ENCODE results near the gene C2CD3.

C2CD3 gene

DNA sequence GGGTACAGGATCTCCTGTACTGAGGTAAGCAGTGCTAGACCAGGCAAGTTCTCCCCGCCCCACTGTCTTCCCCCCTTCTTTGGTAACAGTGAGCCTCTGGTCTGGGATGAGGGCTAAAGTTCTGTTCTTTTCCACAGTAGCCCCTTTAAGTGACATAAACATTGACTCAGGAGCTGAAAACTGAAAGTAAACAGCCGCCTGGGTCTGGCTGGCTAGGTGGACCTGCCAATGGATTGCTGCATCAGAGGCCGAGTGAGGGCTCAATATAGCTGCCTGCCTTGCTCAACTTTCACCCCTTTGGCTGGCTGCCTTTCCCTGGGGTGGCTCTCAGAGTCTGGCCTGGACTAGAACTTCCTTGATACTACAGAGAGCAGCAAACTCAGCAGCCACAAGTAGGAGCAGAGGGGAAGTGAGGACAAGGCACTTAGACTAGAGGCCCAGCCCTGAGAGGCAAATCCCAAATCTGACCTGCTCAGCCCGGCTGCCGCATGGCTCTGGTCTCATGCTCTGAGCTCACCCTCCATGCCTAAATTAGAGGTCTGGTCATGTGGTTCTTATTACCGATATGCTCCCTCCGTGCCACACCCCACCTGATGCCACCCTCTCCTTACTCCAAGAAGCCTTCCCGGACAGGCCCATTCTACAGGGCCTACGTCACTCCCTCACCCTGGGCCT lies 152.3 kb downstream of the C2CD3 start:
- no peak for DNase-seq

DNA sequence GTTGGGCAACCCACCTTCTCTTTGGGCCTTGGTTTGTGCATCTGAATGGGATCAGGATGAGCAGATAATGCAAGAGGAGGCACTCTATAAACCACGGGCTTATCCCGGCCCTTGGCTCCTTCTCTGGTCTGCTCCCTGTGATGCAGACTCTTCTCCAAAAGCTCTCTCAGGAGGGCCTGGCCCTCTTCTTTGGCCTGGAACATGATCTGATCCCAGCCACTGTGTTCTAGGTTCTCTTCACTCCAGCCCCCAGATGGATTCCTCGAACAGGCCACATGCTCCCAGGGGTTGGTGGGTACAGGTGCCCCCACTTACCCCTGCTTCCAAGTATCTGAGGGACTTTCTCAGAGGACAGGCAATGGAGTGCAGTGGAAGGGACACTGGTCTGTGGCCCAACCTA lies 153.2 kb downstream of the C2CD3 start:
- no peak for DNase-seq

- no peak for DNase-seq
Observed at GRCh38 chr11:74015919-74016684, 154.7 kb downstream of the C2CD3 start.

DNA sequence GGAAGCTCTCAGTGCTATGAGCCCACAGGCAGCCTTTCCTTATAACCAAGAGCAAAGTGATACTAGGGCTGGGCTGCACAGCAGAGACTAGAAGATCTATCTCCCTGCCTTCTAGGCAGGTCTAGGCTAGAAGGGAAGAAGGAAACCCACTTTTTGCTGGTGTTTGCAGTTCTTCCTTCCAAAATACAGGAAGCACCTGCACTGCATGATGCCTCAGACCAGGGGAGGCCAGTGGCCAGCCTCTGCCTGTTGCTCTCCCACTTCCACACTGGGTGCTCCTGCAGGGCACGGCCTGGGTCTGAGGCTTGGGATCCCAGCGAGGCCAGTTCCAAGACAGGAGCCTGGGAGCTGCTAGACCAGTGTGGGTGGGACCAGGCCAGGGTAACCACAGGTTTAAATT lies 155.9 kb downstream of the C2CD3 start:
- DNase-seq, result no peak

DNA sequence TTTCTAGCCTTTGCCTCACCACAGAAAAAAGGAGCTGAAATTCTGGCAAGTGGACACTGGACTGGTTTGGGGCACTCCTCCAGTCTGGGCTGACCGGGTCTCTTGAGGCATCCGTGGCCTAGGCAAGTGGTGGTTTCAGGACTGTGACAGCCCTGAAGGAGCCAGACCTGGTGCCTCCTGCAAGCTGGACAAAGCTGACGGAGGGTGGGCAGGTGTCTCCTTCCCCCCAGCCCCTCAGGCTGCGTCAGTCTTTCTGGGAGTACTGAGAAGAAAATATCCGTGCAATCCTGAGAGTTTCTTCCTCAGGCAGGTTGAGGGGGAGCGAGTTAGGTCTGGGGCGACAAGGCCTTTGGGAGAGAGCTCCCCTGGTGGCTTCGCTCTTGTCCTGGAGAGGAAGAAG lies 157.7 kb downstream of the C2CD3 start:
- no peak for DNase-seq

- DNase-seq, result no peak
Observed at GRCh38 chr11:74012074-74012809, 158.6 kb downstream of the C2CD3 start.

DNA sequence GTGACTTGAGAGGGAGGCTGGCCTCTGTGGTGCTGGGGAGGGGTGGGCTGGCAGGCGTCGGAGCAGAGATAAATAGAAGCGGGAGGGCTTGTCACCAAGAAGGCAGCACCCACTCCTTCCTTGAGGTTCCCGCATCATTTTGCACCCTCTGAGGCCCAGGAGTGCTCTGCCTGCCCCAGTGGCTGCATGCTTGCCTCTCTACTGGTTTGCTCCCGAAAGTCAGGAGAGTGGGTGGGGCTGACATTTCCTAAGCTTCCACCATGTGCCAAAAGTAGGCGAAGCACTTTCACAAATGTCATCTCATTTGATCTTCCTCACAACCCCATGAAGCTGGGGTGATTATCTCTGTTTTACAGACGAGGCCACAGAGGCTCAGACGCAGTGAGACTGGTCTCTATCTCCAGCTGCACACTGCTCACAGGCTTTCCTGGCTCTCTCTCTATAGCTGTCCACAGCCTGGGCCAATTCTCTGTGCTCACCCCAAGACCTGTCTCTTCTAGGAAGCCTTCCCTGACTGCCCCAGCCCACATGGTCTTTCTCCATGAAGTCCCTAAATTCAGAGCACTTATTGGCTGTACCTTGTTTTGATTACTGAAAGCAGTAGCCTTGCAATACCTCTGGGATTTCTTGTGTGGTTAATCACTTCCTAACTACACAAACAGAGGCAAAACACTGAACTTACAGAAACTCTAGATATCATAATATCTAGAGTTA lies 159.3 kb downstream of the C2CD3 start:
- no peak for DNase-seq

- no peak for DNase-seq
Observed at GRCh38 chr11:74010306-74011300, 160.2 kb downstream of the C2CD3 start.

DNA sequence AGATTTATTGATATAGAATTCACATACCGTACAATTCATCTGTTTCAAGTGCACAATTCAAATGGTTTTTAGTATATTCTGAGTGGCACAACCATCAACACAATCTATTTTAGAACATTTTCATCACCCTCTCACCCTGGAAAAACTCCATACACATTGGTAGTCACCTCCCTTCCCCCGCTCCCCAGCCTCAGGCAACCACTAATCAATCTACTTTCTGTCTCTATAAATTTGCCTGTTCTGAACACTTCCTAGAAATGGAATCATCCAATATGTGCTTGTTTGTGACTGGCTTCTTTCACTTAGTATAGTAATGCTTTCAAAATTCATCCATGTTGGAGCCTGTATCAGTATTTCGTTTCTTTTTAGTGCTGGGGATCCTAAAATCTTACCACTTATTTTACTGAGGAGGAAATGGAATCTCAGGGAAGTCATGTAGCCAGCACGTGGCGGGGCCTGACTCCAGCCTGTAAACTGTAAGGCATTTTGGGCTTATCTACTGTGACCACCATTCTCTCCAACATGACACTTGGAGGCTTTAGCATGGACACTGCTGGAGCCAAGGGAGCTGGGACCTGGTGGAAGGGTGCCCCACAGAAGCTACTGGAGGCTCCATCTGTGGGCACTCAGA lies 161.0 kb downstream of the C2CD3 start:
- DNase-seq, result no peak

GRCh38 chr11:74009230-74009547 lies 161.6 kb downstream of the C2CD3 start:
- no peak for DNase-seq

- no peak for DNase-seq
Observed at GRCh38 chr11:74008373-74009229, 162.2 kb downstream of the C2CD3 start, which contains the start of gene UCP3. TSS of gene UCP3 (minus strand) at chr11:74009085. CDS start at chr11:74007042, 2,043 bp downstream.

DNA sequence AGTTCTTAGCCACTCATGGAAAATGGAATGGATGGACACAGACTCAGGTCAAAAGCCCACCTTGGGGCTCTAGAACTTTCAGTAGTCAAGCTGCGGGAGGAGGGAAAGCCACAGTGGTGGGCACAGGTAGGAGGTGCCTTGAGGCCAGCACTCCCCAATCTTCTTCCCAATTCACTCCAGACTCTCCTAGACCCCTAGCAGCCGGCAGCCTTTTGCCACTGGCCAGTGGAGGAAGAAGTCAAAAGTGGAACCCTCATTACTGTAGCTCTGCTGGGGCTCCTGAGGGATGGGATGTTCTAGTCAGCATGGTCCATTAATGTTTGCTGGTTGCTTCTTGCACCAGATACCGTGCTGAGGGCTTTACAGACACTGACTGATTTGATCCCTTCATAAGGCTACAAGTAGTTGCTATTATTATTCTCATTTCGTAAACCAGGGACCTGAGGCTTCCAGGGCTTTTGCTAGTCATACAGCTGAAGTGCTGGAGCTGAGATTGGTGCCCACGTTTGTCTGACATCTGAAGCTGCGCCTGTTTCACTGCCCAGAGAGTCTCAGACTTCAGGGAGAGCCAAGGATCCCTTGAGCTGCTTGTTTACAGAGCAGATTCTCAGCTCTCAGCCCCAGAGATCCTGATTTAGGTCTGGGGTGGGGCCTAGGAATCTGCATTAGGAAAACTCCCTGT lies 163.0 kb downstream of the C2CD3 start:
- DNase-seq, result no peak

GRCh38 chr11:74006743-74007304 lies 164.0 kb downstream of the C2CD3 start:
- no peak for DNase-seq

DNA sequence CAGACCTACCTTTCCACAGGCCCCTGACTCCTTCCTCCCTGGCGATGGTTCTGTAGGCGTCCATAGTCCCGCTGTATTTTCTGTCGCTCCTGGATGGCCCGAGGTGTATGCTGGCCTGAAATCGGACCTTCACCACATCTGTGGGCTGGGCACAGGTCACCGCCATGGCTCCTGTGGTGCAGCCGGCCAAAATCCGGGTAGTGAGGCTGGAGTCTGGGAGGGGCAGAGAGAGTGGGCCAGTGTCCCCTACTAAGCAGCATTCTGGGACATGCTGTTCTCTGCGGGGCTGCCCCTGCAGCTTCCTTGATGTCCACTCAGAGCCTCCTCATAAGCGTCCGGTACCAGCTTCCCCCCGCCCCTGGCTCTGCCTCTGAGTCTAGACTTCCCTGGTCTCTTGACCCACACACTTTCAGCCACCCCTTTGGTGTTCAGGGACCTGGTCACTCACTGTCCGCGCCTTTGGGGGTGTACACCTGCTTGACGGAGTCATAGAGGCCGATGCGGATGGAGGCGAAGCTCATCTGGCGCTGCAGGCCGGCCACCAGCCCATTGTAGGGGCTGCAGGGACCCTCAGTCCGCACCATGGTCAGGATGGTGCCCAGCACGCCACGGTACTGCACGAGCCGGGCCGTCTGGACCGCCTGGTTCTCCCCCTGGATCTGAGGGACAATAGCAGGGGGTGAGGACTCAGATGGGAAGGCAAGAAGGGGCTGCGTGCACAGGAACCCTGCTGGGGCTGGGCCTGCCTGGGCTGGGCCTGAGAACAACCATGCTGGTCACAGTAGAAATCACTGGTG lies 164.9 kb downstream of the C2CD3 start:
- DNase-seq, result no peak

DNA sequence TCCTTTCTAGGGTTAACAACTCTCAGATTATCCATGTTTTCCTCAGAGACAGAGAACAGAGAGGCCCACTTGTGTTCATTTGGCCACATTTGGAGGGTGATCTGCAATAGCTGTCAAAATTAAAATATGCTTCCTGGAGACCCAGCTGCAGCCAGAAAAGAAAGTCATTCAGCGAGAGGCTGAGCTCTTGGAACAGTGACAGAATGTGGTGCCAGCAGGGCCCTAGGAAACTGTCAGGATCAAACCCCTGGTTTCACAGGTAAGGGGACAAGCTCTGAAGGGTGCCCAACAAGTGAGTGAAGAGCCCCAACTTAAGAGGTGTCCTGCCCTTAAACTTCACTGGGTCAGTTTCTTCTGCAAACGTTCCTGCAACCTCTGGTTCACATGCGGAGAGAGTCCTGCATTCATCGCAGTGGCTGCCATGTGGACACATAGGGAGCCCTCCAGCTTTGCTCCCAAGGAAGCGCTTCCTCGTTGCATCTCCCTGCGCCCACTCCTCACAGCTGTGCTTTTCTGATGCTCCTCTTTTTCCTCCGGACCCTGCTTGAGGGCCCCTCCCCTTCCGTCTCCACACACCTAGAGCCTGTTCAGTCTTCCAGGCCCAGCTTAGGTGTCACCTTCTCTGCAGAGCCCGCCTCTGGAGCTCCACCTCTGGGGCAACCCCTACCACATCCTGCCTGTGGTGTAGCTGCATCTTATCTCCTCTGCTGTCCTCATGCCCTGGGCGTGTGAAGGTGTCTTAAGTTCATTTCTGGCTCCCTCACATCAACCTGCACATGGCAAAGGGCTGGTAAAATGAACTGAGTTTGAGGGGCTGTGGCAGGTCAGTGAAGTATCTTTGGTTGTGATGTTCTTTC lies 165.8 kb downstream of the C2CD3 start:
- no peak for DNase-seq

- no peak for DNase-seq
Observed at GRCh38 chr11:74004046-74004695, 166.6 kb downstream of the C2CD3 start.

GRCh38 chr11:74002832-74003231 lies 168.0 kb downstream of the C2CD3 start:
- DNase-seq, result no peak

Data from cerebellar nuclear complex (tissue), 1 donor.